Iris pigment epithelial cell (primary cell): ENCODE measurements around the gene PDIA5.

Experiments
- DNase-seq: peaks from one replicate; pipeline ENCODE4 v3.0.0-alpha.2; 2011; ENCODE audit warnings: low read depth

PDIA5 gene

DNA sequence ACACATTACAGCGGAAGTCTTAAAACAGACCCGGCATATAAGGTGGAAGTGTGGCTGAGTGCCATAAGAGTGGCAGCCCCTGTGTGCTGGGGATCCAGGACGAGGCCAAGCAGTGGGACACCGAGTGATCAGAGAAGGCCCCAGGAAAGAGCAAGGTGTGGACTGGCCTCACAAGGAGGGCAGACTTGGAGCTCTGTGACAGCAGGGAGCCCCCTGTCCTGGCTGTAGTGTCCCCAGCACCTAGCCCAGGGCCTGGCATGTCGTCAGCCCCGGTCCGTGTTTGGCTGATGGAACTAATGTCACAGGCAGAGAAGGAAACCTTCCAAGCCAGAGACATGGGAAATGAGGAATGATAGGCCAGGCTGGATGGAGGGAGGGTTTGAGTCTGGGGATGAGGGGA, 4.8 kb downstream of the PDIA5 start:
- no peak for DNase-seq

DNA sequence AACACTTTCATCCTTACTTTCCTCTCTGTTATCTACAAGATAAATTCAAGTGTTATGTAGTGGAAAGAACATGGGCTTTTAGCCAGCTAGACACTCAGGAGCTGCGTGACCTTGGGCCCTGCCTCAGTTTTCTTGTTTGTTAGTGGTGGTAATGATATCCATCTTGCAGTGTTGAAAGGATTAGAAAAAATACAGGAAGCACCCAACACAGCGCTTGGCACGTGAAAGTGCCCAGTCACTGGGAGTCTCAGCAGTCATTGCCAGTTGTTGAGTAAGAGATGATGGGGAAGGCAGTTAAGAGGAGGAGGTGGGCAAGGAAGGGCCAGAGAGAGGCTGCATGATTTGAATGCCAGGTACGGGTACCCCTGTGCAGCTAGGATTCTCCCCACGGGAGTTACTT, 5.3 kb downstream of the PDIA5 start:
- DNase-seq = no peak

DNA sequence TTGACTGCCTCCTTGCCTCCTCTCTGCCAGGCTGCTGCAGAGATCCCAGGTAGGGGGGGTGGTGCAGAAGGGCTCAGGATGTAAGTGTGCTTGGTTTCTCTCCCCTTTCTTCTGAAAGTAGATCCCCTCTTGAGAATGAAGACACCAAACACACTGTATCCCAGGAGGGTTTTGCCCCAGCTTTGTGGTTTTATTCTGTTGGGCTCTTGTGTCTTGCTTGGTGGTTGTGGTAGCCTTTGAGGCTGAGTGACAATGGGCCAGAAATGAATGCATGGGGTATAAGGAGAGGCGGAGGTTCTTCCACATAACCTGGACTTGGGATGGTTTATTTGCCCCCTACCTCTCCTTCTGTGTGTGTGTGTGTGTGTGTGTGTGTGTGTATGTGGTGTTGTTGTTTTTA, 5.7 kb downstream of the PDIA5 start:
- DNase-seq = no peak

DNA sequence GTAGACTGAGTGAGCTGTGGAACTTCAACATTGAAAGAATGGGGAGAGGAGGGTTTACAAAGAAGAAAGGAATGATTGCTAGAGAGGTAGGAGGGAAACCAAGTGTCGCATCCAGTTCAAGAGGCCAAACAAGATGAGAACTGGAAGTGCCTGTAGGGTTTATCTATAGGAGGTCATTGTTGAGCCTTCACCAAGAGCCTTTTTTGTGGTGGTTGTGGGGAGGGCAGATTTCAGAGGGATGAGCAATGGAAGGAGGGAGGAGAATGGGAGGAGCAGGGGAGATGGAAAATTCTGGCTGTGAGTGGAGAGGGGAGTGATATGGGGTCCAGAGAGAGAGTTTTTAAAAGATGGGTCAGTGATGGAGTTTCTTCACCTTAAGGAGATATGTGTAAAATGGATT, 8.5 kb downstream of the PDIA5 start:
- DNase-seq = no peak

DNA sequence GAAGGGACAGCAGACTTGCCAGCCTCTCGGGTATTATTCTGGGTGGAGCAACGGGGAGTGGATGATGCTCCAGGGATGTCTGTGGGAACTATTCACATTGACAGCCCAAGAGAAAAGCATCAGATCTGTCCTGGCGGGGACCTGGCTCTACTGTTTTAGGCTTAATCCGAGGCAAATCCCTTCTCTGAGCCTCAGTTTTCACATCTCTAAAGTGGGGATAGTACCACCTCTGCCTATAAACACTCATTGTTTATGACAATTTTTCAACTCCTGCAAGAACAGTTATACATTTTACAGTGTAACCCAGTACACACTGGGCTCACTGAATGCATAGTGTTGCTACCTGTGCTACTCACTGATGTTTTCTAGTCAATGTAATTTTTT, 9.3 kb downstream of the PDIA5 start:
- no peak for DNase-seq

DNA sequence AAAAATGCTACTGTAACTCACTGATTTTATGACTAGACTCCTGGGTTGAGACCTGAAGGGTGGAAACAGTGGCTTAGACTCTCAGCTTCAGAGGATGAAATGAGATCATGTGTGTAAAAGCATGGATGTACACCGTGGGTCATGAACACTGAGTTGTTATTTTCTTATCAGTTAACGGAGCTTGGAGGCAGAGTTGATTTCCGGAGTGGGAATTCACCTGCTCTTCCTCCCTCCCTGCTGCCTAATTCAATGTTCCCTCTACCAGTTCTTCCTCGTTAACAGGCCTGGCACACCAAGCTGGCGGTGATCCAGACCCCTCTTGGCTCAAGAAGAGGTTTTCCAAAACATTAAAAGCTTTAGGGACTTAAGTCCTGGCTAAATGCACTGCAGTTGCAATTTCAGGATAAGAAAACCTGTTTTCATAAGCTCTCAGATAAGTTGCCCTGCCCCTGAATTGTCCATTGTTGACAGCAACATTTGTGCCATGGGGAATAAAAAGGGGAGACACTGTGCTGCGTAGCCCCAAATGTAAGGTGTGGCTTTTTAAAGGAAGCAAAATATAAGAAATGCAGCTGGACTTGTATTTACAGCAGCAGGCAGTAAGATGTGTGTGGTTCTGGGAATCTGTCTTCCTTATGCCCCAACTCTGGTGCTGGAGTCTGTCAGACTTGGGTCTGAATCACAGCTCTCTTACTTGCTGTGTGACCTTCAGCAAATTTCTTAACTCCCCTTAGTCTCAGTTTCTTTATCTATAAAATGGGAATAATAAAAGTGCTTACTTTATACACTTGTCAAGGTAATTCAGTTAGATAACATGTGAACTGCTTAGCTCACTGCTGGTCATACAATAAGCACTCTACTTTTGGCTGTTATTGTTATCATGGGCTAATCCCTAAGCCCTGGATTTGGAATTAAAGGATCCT, 9.9 kb downstream of the PDIA5 start:
- no peak for DNase-seq

DNA sequence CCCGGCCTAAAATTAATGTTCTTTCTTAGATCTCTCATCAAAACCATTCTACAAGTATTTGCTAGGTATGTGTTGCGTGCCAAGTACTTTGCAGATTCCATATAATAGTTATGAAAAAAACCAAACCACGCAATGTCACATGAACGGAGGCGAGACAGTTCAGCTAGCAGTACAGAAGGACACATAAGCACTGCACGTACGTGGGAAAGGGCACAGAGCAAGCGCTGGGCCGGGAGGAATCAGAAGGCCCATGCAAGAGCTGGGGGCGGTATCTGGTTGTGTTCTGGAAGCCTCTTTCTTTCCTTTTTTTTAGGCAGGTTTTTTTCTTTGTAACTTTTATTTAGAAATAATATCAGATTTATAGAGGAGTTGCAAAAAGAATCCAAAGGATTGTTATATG, 11.3 kb downstream of the PDIA5 start:
- no peak for DNase-seq

DNA sequence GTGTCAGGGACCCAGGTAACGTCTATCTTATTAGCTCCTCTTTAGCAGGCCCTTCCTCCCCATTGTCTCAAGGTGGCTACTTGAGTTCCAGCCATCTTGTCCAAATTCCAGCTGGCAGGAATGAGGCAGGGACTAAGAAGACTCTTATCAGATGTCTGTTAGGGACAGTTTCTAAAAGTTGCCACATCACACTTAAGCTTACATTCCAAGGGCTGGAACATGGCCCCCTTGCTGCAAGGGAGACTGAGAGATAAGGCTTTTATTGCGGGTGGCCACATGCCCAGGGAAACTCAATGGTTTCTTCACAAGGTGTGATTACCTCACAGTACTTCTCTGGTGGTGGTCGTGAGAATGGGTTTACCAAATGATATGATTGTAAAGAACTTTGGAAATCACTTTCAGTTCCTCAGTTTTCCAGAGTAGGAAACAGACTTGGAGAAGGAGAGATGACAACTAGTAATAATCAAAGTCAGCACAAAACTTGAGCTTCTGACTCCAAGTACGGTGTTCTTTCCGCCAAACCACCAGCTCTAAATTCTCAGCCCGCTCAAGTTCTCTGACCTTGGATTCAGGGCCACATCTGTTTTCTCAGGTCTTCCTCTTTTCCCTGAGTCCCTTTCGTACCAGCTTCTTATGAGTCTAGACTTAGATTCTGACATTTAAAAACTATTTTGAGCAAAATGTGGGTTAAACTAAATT, 14.2 kb downstream of the PDIA5 start:
- peak; percentile 38 for DNase-seq

DNA sequence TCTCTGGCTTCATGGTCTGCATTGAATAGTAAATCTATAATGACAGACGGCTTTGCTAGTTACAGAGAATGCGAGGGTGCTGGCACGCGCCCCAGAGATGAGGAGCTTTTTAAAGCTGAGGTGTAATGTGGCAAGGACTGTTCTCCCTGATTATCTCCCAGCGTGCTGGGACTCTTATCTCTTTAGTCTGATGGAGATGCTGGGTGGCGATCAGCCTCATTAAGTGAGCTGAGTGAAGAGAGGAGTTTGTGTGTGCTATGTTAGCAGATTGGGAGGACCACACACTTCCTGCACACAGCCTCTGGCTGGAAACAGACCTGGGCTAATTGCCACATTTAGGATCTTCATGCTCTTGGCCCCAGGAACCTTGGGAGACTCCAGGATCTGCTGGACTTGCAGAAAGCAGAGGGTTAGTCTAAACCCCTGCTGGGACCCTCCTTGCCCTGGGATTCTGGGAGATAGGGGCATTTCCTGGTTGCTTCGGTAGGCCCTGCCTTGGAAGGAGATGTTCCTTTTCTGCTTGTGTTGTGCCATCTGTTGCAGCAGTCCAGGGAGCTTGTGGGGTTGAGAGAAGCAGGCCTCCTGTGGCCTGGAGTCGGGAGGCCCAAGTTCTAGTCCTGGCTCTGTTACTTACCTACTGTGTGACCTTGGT, 15.0 kb downstream of the PDIA5 start:
- no peak for DNase-seq

DNA sequence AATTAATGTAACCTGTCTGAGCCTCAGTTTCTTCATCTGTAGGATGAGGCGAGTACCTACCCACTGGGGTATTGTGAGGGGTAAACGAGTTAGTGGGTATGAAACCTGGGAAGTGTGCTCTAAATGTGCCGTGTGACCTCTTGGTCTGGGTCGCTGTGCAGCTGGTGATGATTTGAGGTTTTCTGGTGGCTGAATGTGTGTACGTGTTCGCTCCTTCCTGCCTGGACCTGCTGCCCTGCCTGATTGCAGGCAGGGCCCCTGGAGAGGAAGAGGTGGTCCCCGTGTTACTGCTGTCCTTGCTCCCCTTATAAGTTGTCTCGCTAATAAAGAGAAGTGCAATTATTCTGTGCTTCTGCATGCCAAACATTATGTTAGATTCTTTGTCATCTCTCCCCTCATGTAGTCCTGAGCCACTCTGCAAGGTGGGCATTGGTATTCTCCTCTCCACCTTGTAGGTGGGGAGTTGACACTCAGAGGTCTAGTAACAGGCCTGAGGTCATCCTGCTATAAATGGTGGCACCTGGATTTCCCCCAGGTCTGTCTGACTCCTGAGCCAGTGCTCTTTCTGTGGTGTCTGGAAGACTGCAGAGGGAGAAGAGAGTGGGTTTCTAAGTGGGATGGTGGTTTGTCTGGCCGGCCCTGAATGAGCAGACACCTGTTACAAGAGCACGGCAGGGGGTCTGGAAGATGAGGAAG, 15.7 kb downstream of the PDIA5 start:
- no peak for DNase-seq

DNA sequence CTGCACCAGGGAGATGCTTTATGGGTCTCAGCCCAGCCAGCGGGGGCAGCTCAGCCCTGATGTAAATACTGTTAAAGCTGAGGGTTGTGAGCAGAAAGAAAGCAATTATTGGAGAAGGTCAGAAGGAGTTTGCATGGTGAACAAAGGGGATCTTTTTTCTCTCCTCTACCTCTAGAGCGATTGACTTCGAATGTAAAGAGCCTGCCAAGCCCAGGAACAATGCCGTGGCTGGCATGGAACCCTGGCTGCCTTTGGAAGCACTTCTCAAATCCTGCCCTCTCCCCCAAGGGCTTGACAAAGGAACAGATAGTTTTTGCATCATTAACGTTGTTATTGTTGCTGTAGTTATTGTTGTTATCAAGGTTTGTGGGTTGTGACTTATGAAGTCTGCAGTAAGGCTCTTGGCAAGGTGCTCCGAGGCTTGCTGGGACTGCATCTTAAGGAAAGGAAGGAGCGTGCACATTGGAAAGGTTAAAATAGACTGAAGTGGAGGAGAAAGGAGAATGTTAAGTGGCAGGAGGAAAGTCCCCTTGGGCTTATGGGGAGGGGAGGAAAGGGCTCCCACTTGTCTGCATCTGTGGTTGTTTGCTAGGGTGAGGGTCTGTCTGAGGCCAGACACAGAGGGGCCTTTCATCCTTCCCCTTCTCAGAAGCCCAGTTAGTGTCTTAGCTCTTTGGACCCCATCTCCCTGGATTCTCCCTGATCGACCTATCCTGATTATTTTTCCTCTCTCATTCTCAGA, 16.7 kb downstream of the PDIA5 start:
- DNase-seq = no peak

DNA sequence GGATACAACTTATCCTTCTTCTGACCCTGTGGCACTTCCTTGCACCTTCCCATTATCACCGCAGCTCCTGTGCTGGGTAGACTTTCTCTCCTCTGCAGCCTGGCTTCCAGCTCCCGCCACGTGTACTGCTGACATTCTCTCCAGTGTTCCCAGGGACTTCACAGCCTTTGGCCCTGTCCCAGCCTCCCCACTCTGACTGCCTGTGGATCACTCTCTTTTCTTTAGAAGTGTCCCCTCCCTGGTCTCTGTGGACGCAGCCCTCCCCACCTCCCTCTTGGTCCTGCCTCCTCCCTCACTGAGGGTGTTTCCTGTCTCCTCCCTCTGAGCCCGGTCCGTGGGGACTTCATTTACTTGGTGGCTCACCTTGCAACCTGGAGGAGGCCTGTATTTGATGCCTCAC, 17.4 kb downstream of the PDIA5 start:
- no peak for DNase-seq

DNA sequence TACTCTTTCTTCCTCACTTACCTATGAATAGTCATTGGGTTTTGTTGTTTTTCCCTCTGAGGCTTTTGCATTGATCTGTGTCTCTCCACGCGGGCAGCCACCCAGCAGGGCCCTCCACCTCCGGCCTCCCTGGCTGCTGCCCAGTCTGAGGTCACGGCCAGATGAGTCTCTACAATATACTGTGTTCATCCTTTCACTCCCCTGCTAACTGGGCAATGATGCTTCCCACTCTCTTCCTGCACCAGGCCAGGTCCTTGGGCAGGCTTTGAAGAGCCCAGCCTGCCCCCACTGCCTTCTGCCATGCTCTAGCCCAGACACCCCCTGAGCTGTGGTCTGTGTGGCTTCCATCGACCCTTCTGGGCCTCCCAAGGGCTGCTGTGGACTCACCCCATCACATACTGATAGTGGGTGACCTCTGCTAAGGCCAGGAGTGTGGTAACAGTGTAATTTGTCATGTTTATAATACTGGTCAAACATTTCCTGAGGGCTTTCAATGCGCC, 18.0 kb downstream of the PDIA5 start:
- DNase-seq = peak; percentile 58

DNA sequence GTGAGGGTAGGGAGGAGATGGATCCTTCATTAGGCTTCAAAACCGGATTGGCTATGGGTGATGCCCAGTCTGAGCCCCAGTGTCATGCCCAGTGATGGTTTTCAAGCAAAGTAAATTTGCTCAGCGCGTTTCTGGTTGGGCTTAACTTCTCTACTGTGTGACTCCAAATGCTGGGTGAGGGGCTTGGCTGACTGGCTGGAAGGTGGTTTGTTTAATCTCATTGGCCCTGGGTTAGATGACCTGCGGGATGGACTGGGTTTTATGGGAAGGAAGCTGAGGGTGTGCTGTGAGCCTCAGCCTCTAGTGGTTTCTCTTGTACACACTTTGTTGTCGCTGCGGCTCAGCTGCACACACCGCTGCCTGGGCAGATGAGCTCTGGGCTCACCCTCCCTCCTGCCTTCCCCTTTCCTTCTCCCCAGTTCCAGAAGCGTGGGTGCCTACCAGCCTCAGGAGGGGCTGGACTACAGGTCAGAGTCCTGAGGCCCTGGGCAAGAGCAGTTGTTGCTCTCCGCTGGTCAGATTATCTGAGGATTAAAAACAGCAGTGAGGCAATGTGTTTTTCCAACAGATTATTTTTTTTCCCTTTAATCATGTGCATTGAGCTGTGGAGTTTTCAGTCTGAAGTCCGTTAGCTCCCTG, 18.6 kb downstream of the PDIA5 start:
- no peak for DNase-seq

DNA sequence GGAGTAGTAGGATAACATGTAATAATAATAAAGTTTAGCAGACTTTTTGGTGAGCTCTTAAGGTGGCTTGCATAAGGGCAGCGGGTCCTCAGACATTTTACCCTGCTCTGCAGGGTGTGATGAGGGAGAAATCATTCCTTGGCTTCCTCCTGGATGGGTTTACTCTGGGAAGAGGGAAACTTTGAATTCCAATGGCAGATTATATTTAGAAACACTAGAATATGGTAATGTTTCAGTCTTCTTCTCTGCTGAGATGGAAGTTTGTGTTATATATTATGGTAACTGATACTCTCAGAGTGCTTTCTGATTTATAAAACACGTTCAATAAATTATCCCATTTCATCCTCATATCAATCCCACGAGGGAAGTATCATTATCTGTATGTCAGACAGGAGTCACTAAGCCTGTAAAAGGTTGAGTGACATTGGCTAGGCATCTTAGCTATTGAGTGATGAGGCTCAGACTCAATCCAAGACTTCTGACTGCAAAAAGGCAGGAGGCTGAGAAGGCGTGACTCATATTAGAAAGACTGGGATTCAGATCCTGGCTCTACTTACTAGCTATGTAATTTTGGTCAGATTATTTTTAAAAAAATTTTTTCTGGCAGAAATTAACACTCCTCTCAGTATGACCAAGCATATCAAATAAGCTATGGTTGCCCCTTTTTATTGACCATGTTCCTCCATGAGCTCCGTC, 19.3 kb downstream of the PDIA5 start:
- no peak for DNase-seq

DNA sequence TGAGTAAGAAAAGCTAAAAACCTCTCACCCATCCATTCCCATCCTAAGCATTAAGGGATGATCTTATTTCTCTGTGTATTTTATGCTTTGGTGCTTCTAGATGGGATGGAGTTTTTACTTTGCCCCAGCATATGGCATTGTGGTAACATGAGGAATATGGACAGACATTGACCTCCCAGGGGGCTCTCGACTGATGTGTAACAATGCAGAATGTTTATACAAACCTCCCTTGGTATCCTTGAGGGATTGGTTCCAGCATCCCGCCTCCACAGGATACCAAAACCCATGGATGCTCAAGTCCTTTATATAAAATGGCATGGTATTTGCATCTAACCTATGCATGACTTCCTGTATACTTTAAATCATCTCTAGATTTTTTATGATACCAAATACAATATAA, 21.6 kb downstream of the PDIA5 start:
- no peak for DNase-seq

DNA sequence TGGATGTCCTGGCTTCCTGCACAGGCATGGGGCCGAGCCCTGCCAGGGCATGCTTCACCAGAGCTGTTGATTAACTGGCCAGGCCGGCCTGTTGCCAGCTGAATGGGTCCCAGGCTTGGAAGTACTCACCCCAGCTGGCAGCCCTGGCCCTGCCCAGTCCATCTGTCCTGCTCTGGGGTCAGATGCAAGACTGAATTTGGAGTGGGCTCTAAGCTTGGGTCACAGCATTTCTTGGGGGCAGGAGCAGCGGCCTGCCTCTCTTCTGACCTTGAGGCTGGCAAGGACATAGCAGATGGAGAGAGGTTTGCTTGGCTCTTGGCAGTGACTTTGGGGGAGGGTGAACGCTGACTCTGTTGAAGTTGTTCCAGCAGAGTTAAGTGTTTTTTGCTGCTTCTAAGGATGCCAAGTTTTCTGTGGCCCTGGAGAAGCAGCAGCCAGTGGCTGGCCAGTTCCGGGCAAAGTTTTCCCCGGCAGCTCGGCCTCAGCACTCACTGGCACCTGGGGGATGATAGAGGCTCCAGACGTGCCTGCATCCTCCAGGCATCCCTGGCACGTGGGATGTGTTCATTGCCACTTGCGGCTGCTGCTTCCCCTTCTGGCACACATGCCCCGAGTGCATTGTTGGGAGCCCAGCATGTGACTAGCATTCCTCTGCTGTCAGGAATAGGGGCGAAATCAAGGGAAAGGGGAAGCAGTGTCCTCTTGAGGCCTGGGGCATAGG, 22.9 kb downstream of the PDIA5 start:
- DNase-seq = no peak

DNA sequence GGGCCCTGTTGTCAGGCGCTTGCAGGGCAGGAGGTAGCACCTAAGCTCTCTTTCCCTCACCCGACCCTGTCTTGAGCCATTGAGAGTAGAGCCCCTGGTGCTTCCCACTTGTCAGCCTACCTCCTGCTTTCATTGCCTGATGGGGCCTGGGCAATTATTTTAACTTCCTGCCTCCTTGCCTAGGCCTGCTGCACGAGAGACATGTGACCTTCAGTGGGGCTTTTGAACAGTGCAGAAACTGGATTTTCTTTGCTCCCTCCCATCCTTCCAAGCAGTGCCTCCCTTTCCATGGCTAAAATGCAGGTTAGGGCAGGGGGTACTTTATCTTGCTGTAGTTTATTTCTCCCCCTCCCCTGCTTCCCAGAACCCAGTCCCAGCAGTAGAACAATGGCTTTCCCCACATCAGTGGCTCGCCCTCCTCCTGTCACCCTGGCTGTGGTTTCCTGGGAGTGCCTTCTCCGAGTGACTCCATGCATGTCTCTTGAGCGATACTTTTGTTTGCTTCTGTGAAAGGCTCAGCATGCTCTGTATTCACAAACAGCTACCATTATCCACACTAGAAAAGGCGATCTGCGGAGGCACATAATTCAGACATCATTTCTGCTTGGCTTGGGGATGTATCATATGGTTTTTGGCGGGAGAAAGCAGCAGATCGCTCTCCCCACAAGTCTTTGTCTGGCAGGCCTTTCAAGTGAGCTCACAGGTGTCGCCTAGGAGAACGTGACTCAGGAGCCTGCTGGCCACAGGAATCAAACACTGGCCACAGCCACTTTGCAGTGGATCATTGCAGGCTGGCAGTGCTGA, 24.1 kb downstream of the PDIA5 start:
- no peak for DNase-seq

DNA sequence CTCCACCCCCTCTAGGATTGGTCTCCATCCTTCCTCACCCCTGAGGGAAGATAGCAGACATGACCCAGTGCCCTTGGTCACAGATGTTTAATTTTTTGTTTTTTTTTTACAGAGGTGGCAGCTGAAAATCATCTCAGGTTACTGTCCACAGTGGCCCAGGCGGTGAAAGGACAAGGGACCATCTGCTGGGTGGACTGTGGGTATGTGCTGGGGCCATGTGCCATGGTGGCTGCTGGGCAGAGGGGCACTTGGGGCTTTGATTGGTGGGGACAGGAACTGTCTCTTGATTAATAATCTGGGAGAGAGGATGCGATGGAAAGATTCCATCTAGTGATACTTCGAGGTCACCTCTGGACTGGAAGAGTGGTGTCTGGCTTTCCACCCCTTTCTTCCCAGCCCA, 25.4 kb downstream of the PDIA5 start:
- DNase-seq = no peak
